Liver (tissue), 3 donors: ENCODE data around the gene ZNF649.
"Not testable (repeated sequence)": the region's sequence is repeated elsewhere in the genome, so short reads cannot be mapped to it uniquely, and the experiment has no call there.

Source experiments
- EGR1 ChIP-seq, 2 donors: IDR thresholded peaks; 2 replicates each; pipeline ENCODE4 v1.6.1; 2016 to 2018; ENCODE audit warnings: antibody characterized with exemption in 2 of 2, low read depth in 2 of 2
- FOXA1 ChIP-seq: IDR thresholded peaks from 2 replicates; pipeline ENCODE4 v1.6.1; 2016; ENCODE audit warnings: antibody characterized with exemption
- FOXA2 ChIP-seq: IDR thresholded peaks from 2 replicates; pipeline ENCODE4 v1.6.1; 2016; ENCODE audit warnings: antibody characterized with exemption
- JUND ChIP-seq, 2 donors: IDR thresholded peaks; 2 replicates each; pipeline ENCODE4 v1.6.1; 2016; ENCODE audit warnings: antibody characterized with exemption in 2 of 2
- RAD21 ChIP-seq, 2 donors: IDR thresholded peaks; 2 replicates each; pipeline ENCODE4 v1.6.1; 2016; ENCODE audit warnings: antibody characterized with exemption in 2 of 2, mild to moderate bottlenecking in 2 of 2
- RXRA ChIP-seq, 2 donors: IDR thresholded peaks; 2 replicates each; pipeline ENCODE4 v1.6.1; 2017 to 2018; ENCODE audit warnings: antibody characterized with exemption in 2 of 2, mild to moderate bottlenecking in 1 of 2
- SP1 ChIP-seq: IDR thresholded peaks from 2 replicates; pipeline ENCODE4 v1.6.1; 2018; ENCODE audit warnings: antibody characterized with exemption, mild to moderate bottlenecking
- TAF1 ChIP-seq: conservative IDR thresholded peaks from 2 replicates; pipeline ENCODE4 v1.6.1; 2016; ENCODE audit warnings: antibody characterized with exemption, mild to moderate bottlenecking
- YY1 ChIP-seq: IDR thresholded peaks from 2 replicates; pipeline ENCODE4 v1.6.1; 2016; ENCODE audit warnings: antibody characterized with exemption, mild to moderate bottlenecking
- TF ChIP-seq, protein P1 (sequence below): fragments of 150-350 bp; IDR thresholded peaks from 2 replicates; pipeline ENCODE4 v1.5.1; 2017; ENCODE audit warnings: improper control_type of control experiment, low read depth, low read length; ENCODE audit not compliant: missing input control
- TF ChIP-seq, protein P2 (sequence below): IDR thresholded peaks from 2 replicates; pipeline ENCODE4 v1.6.1; 2016; ENCODE audit warnings: antibody characterized with exemption
- TF ChIP-seq, protein P3 (sequence below): IDR thresholded peaks from 2 replicates; pipeline ENCODE4 v1.6.1; 2016; ENCODE audit warnings: antibody characterized with exemption
- TF ChIP-seq, protein P4 (sequence below): IDR thresholded peaks from 2 replicates; pipeline ENCODE4 v1.6.1; 2016; ENCODE audit warnings: antibody characterized with exemption, mild to moderate bottlenecking
- donor health status: healthy.
- donor health status: healthy.

- TF ChIP-seq, protein P1, sequence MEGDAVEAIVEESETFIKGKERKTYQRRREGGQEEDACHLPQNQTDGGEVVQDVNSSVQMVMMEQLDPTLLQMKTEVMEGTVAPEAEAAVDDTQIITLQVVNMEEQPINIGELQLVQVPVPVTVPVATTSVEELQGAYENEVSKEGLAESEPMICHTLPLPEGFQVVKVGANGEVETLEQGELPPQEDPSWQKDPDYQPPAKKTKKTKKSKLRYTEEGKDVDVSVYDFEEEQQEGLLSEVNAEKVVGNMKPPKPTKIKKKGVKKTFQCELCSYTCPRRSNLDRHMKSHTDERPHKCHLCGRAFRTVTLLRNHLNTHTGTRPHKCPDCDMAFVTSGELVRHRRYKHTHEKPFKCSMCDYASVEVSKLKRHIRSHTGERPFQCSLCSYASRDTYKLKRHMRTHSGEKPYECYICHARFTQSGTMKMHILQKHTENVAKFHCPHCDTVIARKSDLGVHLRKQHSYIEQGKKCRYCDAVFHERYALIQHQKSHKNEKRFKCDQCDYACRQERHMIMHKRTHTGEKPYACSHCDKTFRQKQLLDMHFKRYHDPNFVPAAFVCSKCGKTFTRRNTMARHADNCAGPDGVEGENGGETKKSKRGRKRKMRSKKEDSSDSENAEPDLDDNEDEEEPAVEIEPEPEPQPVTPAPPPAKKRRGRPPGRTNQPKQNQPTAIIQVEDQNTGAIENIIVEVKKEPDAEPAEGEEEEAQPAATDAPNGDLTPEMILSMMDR = not testable (repeated sequence)
- not testable (repeated sequence) for TF ChIP-seq FOXA2; JUND (IDR thresholded peaks at IDR 0.05); FOXA1; EGR1 (IDR thresholded peaks at IDR 0.05; ENCODE audit: low read depth in 2 of 2); TAF1; RAD21 (IDR thresholded peaks at IDR 0.05); RXRA (IDR thresholded peaks at IDR 0.05); SP1; YY1
- TF ChIP-seq, protein P2, sequence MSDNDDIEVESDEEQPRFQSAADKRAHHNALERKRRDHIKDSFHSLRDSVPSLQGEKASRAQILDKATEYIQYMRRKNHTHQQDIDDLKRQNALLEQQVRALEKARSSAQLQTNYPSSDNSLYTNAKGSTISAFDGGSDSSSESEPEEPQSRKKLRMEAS = not testable (repeated sequence)
- TF ChIP-seq, protein P3, sequence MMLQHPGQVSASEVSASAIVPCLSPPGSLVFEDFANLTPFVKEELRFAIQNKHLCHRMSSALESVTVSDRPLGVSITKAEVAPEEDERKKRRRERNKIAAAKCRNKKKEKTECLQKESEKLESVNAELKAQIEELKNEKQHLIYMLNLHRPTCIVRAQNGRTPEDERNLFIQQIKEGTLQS = not testable (repeated sequence)
- TF ChIP-seq, protein P4, sequence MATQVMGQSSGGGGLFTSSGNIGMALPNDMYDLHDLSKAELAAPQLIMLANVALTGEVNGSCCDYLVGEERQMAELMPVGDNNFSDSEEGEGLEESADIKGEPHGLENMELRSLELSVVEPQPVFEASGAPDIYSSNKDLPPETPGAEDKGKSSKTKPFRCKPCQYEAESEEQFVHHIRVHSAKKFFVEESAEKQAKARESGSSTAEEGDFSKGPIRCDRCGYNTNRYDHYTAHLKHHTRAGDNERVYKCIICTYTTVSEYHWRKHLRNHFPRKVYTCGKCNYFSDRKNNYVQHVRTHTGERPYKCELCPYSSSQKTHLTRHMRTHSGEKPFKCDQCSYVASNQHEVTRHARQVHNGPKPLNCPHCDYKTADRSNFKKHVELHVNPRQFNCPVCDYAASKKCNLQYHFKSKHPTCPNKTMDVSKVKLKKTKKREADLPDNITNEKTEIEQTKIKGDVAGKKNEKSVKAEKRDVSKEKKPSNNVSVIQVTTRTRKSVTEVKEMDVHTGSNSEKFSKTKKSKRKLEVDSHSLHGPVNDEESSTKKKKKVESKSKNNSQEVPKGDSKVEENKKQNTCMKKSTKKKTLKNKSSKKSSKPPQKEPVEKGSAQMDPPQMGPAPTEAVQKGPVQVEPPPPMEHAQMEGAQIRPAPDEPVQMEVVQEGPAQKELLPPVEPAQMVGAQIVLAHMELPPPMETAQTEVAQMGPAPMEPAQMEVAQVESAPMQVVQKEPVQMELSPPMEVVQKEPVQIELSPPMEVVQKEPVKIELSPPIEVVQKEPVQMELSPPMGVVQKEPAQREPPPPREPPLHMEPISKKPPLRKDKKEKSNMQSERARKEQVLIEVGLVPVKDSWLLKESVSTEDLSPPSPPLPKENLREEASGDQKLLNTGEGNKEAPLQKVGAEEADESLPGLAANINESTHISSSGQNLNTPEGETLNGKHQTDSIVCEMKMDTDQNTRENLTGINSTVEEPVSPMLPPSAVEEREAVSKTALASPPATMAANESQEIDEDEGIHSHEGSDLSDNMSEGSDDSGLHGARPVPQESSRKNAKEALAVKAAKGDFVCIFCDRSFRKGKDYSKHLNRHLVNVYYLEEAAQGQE = not testable (repeated sequence)
Measured at GRCh38 chr19:51906108-51906507, 1.3 kb upstream of the ZNF649 start.
